HepG2 (cell line): ENCODE results near the gene GAS6. TPM values are rescaled to one million over a fixed set of nuclear protein-coding genes. Genes with fewer than 3 reads are reported as not detected.

Experiments used
- ATAC-seq: fragments of 200-7000 bp; cut with Tn5 transposase; 3 replicates; pipeline ENCODE4 v1.9.1; 2020; ENCODE audit warnings: mild to moderate bottlenecking, moderate library complexity
- BruUV-seq: library from RNA; stranded (reverse); fragments of 400-500 nt; replicated peaks from 2 replicates; lab custom pipeline; 2021; lab: Mats Ljungman, UMichigan
- CTCF ChIA-PET: fragments of 300-600 bp; formaldehyde crosslinking; extraction: SDS; loops from one replicate; lab custom pipeline; 2021; ENCODE audit warnings: low total read pairs, inconsistent platforms, low intra/inter-chr PET ratio; lab: Yijun Ruan, JAX
- POLR2A ChIA-PET: fragments of 350-600 bp; sonication (Branson Sonifier 250); formaldehyde crosslinking; loops from one replicate; lab custom pipeline; 2020; ENCODE audit warnings: antibody characterized with exemption, inconsistent platforms; lab: Yijun Ruan, JAX
- DNase-seq: peaks from one replicate; pipeline ENCODE4 v3.0.0-alpha.2; 2015; ENCODE audit warnings: low spot score
- FAIRE-seq: peaks from 3 replicates; lab custom pipeline; 2011; peaks lifted over from hg19 to GRCh38; lab: Jason Lieb, UNC
- H2AFZ ChIP-seq: one replicate; pipeline ENCODE4 v1.6.1; 2011; ENCODE audit warnings: low read length, inconsistent platforms
- H3K27ac ChIP-seq: fragments of 300-600 bp; 3 replicates; pipeline ENCODE4 v1.8.0; 2011; ENCODE audit warnings: mixed run types, mild to moderate bottlenecking, mixed read lengths, low read length, inconsistent platforms; ENCODE audit not compliant: insufficient read depth; ENCODE audit errors: extremely low read length
- H3K27me3 ChIP-seq, 2 experiments: fragments of 200-600 bp in 1 of 2; 2 replicates in 1 of 2; 3 replicates in 1 of 2; pipeline versions ENCODE4 v1.6.0 to v1.8.0; 2011; ENCODE audit warnings: low read length in 2 of 2, mild to moderate bottlenecking in 2 of 2, moderate library complexity in 2 of 2, inconsistent platforms in 1 of 2; ENCODE audit not compliant: insufficient read depth in 2 of 2, control insufficient read depth in 1 of 2
- H3K36me3 ChIP-seq, 2 experiments: fragments of 200-600 bp in 1 of 2; replicated peaks in 1 of 2; 2 replicates in 1 of 2; 3 replicates in 1 of 2; pipeline versions ENCODE4 v1.5.1 to v1.8.0; 2011; ENCODE audit warnings: low read length in 2 of 2, inconsistent platforms in 1 of 2; ENCODE audit not compliant: insufficient read depth in 2 of 2, control insufficient read depth in 1 of 2
- H3K4me1 ChIP-seq: 2 replicates; pipeline ENCODE4 v1.5.1; 2012; ENCODE audit warnings: low read length, inconsistent platforms; ENCODE audit not compliant: insufficient read depth
- H3K4me2 ChIP-seq: 2 replicates; pipeline ENCODE4 v1.6.0; 2011; ENCODE audit warnings: low read depth, low read length, inconsistent platforms
- H3K4me3 ChIP-seq, 3 experiments: fragments of 200-600 bp in 1 of 3; sonication (generic), shearing (Covaris generic) in 1 of 3; replicated peaks in 1 of 3; 2 replicates each; pipeline ENCODE4 v1.5.1; 2011 to 2016; ENCODE audit warnings: low read length in 3 of 3, inconsistent platforms in 2 of 3, low read depth in 2 of 3, mild to moderate bottlenecking in 2 of 3, control low read depth in 1 of 3, mixed read lengths in 1 of 3; ENCODE audit not compliant: insufficient read depth in 1 of 3
- H3K79me2 ChIP-seq: one replicate; pipeline ENCODE4 v1.6.1; 2011; ENCODE audit warnings: low read length, inconsistent platforms; ENCODE audit not compliant: insufficient read depth
- H3K9ac ChIP-seq: 2 replicates; pipeline ENCODE4 v1.6.0; 2011; ENCODE audit warnings: mild to moderate bottlenecking, low read depth, low read length, inconsistent platforms; ENCODE audit not compliant: insufficient read depth
- H3K9me3 ChIP-seq: 2 replicates; pipeline ENCODE4 v1.5.1; 2012; ENCODE audit warnings: mild to moderate bottlenecking, low read length
- H4K20me1 ChIP-seq: 2 replicates; pipeline ENCODE4 v1.6.0; 2011; ENCODE audit warnings: inconsistent platforms, mild to moderate bottlenecking, low read length, moderate library complexity; ENCODE audit not compliant: insufficient read depth
- BCL6 ChIP-seq: IDR thresholded peaks from 2 replicates; pipeline ENCODE4 v1.6.1; 2016; ENCODE audit warnings: missing genetic modification reagents, missing compliant biosample characterization
- ELF3 ChIP-seq: IDR thresholded peaks from 2 replicates; pipeline ENCODE4 v1.6.1; 2016; ENCODE audit warnings: missing genetic modification reagents, missing compliant biosample characterization
- HOXA5 ChIP-seq: sonication (generic); formaldehyde crosslinking; IDR thresholded peaks from 2 replicates; pipeline ENCODE4 v1.4.0; 2020; ENCODE audit warnings: missing genetic modification reagents
- KMT2B ChIP-seq: IDR thresholded peaks from 2 replicates; pipeline ENCODE4 v1.6.1; 2016; ENCODE audit warnings: missing genetic modification reagents, missing compliant biosample characterization
- RBAK ChIP-seq: sonication (generic); formaldehyde crosslinking; IDR thresholded peaks from 2 replicates; pipeline ENCODE4 v1.5.1; 2020; ENCODE audit warnings: mild to moderate bottlenecking, missing genetic modification reagents
- ZFX ChIP-seq: sonication (generic); formaldehyde crosslinking; IDR thresholded peaks from 2 replicates; pipeline ENCODE4 v1.4.0; 2020; ENCODE audit warnings: mild to moderate bottlenecking, low read depth, missing genetic modification reagents, moderate library complexity
- ZNF75D ChIP-seq: sonication (generic); formaldehyde crosslinking; IDR thresholded peaks from 2 replicates; pipeline ENCODE4 v1.8.1; 2023; ENCODE audit warnings: missing genetic modification reagents, mild to moderate bottlenecking, borderline replicate concordance
- WGBS: methylation state at CpG from one replicate; pipeline ENCODE4 v1.1.6; 2017; ENCODE audit warnings: low lambda C conversion rate; 5-methylcytosine and 5-hydroxymethylcytosine counted together
- in situ Hi-C: cut with HindIII; loops from 2 replicates; pipeline ENCODE4 v1.10.0; 2017; ENCODE audit warnings: low pct_unique_long_range_greater_than_20kb; ENCODE audit not compliant: extremely low pct_ligation_motif_present
- intact Hi-C: fragments of 100-400 bp; cut with micrococcal nuclease; formaldehyde crosslinking; loops from one replicate; pipeline ENCODE4 v1.10.0; 2022; ENCODE audit not compliant: unreplicated experiment
- polyA plus RNA-seq, 8 experiments: library from polyadenylated mRNA; depleted of rRNA in 3 of 8; stranded (reverse) in 7 of 8; unstranded in 1 of 8; fragments of >200 nt; fragmentation: Illumina TruSeq in 4 of 8; extraction: Trizol in 4 of 8; gene quantifications; 2 replicates each; pipeline versions ENCODE4 v1.2.1 to v1.2.3, GENCODE V29; 2011 to 2016; ENCODE audit warnings: low read depth in 4 of 8, missing spikeins in 1 of 8, mixed read lengths in 1 of 8; ENCODE audit not compliant: insufficient read depth in 1 of 8
- total RNA-seq, 5 experiments: library from RNA; depleted of rRNA; stranded (reverse); fragments of >200 nt; fragmentation: Illumina TruSeq; extraction: Trizol; gene quantifications; 2 replicates each; pipeline ENCODE4 v1.2.3, GENCODE V29; 2016; ENCODE audit warnings: low read depth in 1 of 5
- TF ChIP-seq, protein P1 (sequence below): sonication (generic); formaldehyde crosslinking; IDR thresholded peaks from 2 replicates; pipeline ENCODE4 v1.4.0; 2020; ENCODE audit warnings: missing genetic modification reagents
- TF ChIP-seq, protein P2 (sequence below): IDR thresholded peaks from 2 replicates; pipeline ENCODE4 v1.6.1; 2016; ENCODE audit warnings: low read depth, borderline replicate concordance
- TF ChIP-seq, protein P3 (sequence below): sonication (generic); formaldehyde crosslinking; IDR thresholded peaks from 2 replicates; pipeline ENCODE4 v1.9.0; 2022; ENCODE audit warnings: low read depth, missing genetic modification reagents
- TF ChIP-seq, protein P4 (sequence below): sonication (generic); formaldehyde crosslinking; IDR thresholded peaks from 2 replicates; pipeline ENCODE4 v1.5.0; 2020; ENCODE audit warnings: mild to moderate bottlenecking, missing genetic modification reagents, moderate library complexity

The GAS6 gene
- total and polyA plus RNA-seq, 2 of the 13 experiments (the other 11 are each of a cell fraction or from before 2014, with no cell fraction given): 0.09 to 0.24 TPM

DNA sequence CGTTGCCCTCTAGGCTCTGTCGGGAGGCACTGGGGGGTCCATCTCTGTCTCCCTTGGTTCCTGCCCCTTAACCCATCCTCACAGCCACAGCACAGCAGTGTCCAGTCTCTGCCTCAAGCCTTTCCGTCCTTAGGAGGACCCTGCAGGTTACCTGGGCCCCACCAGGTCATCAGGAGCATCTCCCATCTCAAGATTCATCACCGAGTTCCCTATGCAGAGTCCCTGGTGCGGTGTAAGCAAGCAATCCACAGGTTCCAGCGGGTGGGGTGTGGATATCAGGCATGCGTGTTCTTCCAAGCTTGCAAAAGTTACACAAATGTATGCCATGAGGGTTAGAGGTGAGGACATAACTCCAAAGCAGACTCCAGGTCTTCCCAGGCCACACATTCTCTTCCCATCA, 20.9 kb upstream of the GAS6 start (continued):
- TF ChIP-seq, protein P1, sequence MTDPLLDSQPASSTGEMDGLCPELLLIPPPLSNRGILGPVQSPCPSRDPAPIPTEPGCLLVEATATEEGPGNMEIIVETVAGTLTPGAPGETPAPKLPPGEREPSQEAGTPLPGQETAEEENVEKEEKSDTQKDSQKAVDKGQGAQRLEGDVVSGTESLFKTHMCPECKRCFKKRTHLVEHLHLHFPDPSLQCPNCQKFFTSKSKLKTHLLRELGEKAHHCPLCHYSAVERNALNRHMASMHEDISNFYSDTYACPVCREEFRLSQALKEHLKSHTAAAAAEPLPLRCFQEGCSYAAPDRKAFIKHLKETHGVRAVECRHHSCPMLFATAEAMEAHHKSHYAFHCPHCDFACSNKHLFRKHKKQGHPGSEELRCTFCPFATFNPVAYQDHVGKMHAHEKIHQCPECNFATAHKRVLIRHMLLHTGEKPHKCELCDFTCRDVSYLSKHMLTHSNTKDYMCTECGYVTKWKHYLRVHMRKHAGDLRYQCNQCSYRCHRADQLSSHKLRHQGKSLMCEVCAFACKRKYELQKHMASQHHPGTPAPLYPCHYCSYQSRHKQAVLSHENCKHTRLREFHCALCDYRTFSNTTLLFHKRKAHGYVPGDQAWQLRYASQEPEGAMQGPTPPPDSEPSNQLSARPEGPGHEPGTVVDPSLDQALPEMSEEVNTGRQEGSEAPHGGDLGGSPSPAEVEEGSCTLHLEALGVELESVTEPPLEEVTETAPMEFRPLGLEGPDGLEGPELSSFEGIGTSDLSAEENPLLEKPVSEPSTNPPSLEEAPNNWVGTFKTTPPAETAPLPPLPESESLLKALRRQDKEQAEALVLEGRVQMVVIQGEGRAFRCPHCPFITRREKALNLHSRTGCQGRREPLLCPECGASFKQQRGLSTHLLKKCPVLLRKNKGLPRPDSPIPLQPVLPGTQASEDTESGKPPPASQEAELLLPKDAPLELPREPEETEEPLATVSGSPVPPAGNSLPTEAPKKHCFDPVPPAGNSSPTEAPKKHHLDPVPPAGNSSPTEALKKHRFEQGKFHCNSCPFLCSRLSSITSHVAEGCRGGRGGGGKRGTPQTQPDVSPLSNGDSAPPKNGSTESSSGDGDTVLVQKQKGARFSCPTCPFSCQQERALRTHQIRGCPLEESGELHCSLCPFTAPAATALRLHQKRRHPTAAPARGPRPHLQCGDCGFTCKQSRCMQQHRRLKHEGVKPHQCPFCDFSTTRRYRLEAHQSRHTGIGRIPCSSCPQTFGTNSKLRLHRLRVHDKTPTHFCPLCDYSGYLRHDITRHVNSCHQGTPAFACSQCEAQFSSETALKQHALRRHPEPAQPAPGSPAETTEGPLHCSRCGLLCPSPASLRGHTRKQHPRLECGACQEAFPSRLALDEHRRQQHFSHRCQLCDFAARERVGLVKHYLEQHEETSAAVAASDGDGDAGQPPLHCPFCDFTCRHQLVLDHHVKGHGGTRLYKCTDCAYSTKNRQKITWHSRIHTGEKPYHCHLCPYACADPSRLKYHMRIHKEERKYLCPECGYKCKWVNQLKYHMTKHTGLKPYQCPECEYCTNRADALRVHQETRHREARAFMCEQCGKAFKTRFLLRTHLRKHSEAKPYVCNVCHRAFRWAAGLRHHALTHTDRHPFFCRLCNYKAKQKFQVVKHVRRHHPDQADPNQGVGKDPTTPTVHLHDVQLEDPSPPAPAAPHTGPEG (CRISPR knock-in tag): no peak
- TF ChIP-seq ZFX (CRISPR knock-in tag) (no peak), ELF3 (CRISPR knock-in tag) (no peak)

DNA sequence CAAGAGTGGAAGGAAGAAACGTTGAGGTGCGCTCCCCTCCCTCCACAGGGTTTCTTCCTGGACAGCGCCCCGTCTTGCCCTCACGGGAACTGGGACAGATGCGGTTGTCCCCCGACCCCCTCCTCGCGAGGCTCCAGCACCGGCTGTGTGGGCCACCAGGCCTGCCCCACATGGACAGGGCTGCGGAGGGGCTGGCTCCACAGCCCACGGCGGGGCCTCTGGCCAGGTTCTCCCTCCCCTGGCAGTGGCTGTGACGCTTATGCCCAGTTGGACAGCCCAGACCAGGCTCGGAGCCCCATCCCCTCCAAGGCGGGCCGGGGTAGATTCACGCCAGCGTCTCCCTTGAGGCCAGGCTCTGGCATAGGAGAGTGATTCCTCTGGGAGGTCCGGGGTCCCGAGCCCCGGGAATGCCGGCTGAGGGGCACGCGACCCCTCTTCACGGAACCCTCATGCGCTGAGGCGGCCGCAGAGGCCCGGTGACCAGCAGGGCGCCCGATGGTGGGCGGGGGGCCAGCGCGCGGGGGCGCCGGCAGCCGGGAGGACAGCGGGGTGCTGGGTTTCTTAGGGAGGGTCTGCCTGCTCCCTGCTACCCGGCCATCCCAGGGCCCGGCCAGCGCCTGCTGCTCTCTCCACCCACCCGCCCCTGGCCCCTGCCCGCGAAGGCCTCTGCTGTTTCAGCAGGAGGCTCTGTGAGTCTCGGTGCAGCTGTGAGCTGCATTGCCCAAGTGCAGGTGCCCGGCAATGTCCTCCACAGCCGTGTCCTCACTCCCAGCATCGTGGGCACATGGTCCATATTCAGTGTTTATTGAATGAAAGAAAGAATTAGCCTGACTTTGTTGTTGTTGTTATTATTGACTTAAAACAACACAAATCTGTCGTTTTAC, 20.3 kb upstream of the GAS6 start:
- WGBS: 21% methylated on average over 11 of the region's 51 CpGs
- no peak overlapping the region for H3K27ac ChIP-seq
- H3K9ac ChIP-seq: no peak overlapping the region
- no peak overlapping the region for H3K4me2 ChIP-seq
- H3K9me3 ChIP-seq: no peaks in the 10 kb centered on the region
- no peak overlapping the region for H2AFZ ChIP-seq
- no peaks in the 10 kb centered on the region for H3K4me1 ChIP-seq
- no peak for FAIRE-seq
- no TSS peak for BruUV-seq
- CTCF ChIA-PET: no interaction called here
- no peaks in the 10 kb centered on the region for H3K79me2 ChIP-seq
- POLR2A ChIA-PET: no interaction called here
- no peak overlapping the region for H3K4me3 ChIP-seq
- ATAC-seq: no peak
- intact Hi-C loops: no loop called here
- H3K27me3 ChIP-seq: peaks cover 2 to 37% of the 10 kb centered on the region in 2 experiments; a peak in 3 of 5 replicates
- H3K36me3 ChIP-seq: no peaks in the 10 kb centered on the region
- DNase-seq: no peak
- in situ Hi-C loops: no loop called here
- no peaks in the 10 kb centered on the region for H4K20me1 ChIP-seq
- TF ChIP-seq, protein P2, sequence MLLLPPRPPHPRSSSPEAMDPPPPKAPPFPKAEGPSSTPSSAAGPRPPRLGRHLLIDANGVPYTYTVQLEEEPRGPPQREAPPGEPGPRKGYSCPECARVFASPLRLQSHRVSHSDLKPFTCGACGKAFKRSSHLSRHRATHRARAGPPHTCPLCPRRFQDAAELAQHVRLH (CRISPR knock-in tag): no peak
- no peak for TF ChIP-seq BCL6
- no peak for TF ChIP-seq KMT2B
- TF ChIP-seq ZNF75D (CRISPR knock-in tag): no peak
- TF ChIP-seq, protein P3, sequence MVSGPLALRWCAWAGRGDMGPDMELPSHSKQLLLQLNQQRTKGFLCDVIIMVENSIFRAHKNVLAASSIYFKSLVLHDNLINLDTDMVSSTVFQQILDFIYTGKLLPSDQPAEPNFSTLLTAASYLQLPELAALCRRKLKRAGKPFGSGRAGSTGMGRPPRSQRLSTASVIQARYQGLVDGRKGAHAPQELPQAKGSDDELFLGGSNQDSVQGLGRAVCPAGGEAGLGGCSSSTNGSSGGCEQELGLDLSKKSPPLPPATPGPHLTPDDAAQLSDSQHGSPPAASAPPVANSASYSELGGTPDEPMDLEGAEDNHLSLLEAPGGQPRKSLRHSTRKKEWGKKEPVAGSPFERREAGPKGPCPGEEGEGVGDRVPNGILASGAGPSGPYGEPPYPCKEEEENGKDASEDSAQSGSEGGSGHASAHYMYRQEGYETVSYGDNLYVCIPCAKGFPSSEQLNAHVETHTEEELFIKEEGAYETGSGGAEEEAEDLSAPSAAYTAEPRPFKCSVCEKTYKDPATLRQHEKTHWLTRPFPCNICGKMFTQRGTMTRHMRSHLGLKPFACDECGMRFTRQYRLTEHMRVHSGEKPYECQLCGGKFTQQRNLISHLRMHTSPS (CRISPR knock-in tag): no peak
- TF ChIP-seq RBAK: no peak
- TF ChIP-seq, protein P4, sequence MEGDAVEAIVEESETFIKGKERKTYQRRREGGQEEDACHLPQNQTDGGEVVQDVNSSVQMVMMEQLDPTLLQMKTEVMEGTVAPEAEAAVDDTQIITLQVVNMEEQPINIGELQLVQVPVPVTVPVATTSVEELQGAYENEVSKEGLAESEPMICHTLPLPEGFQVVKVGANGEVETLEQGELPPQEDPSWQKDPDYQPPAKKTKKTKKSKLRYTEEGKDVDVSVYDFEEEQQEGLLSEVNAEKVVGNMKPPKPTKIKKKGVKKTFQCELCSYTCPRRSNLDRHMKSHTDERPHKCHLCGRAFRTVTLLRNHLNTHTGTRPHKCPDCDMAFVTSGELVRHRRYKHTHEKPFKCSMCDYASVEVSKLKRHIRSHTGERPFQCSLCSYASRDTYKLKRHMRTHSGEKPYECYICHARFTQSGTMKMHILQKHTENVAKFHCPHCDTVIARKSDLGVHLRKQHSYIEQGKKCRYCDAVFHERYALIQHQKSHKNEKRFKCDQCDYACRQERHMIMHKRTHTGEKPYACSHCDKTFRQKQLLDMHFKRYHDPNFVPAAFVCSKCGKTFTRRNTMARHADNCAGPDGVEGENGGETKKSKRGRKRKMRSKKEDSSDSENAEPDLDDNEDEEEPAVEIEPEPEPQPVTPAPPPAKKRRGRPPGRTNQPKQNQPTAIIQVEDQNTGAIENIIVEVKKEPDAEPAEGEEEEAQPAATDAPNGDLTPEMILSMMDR: no peak
- no peak for TF ChIP-seq HOXA5
